Caco-2 (cell line): Measurements from ENCODE around the gene TCTN1. TPM values are rescaled to one million over a fixed set of nuclear protein-coding genes. Genes with fewer than 3 reads are reported as not detected.

Source experiments
- BruUV-seq: library from RNA; stranded (reverse); fragments of 400-500 nt; replicated peaks from 2 replicates; lab custom pipeline; 2021; lab: Mats Ljungman, UMichigan
- CTCF ChIA-PET: fragments of 300-600 bp; sonication (Branson Sonifier 250); formaldehyde crosslinking; loops from one replicate; lab custom pipeline; 2022; ENCODE audit warnings: antibody characterized with exemption; lab: Charles Lee
- POLR2A ChIA-PET: fragments of 300-600 bp; sonication (Branson Sonifier 250); formaldehyde crosslinking; loops from one replicate; lab custom pipeline; 2022; ENCODE audit warnings: antibody characterized with exemption; lab: Charles Lee
- DNase-seq, 2 experiments: peaks; one replicate each; pipeline versions ENCODE4 v3.0.0 to v3.0.0-alpha.2; 2020 to 2022
- H3K27me3 ChIP-seq: replicated peaks from 2 replicates; pipeline ENCODE4 v1.6.0; 2011; ENCODE audit warnings: low read length; ENCODE audit not compliant: control insufficient read depth, insufficient read depth
- H3K36me3 ChIP-seq: 2 replicates; pipeline ENCODE4 v1.5.1; 2011; ENCODE audit warnings: low read length; ENCODE audit not compliant: control insufficient read depth, insufficient read depth
- H3K4me1 ChIP-seq: fragments of 250-450 bp; sonication (Bioruptor Pico); 2 replicates; pipeline ENCODE4 v1.5.1; 2020; ENCODE audit warnings: mild to moderate bottlenecking
- H3K4me3 ChIP-seq: 2 replicates; pipeline ENCODE4 v1.5.1; 2011; ENCODE audit warnings: low read depth, mild to moderate bottlenecking, control low read depth, low read length
- H3K9me3 ChIP-seq: fragments of 250-450 bp; sonication (Bioruptor Pico); 2 replicates; pipeline ENCODE4 v1.5.1; 2020; ENCODE audit warnings: mild to moderate bottlenecking, moderate library complexity
- H3K27ac Mint-ChIP-seq: one replicate; pipeline ENCODE4 v1.8.0; 2022; ENCODE audit warnings: mixed read lengths; ENCODE audit not compliant: unreplicated experiment
- H3K27me3 Mint-ChIP-seq: one replicate; pipeline ENCODE4 v1.8.0; 2022; ENCODE audit warnings: mixed read lengths; ENCODE audit not compliant: insufficient read depth, unreplicated experiment
- H3K36me3 Mint-ChIP-seq: one replicate; pipeline ENCODE4 v1.8.0; 2022; ENCODE audit warnings: mild to moderate bottlenecking, mixed read lengths; ENCODE audit not compliant: insufficient read depth, unreplicated experiment
- H3K4me1 Mint-ChIP-seq: one replicate; pipeline ENCODE4 v1.8.0; 2022; ENCODE audit warnings: low read depth, mixed read lengths; ENCODE audit not compliant: unreplicated experiment
- H3K4me3 Mint-ChIP-seq: one replicate; pipeline ENCODE4 v1.8.0; 2022; ENCODE audit warnings: mild to moderate bottlenecking, moderate library complexity, mixed read lengths; ENCODE audit not compliant: unreplicated experiment
- H3K9me3 Mint-ChIP-seq: one replicate; pipeline ENCODE4 v1.8.0; 2022; ENCODE audit warnings: mixed read lengths; ENCODE audit not compliant: unreplicated experiment
- CTCF ChIP-seq, 2 experiments: fragments of 200-600 bp in 1 of 2; IDR thresholded peaks; 1 replicate in 1 of 2; 2 replicates in 1 of 2; pipeline versions ENCODE4 v1.5.1 to v1.8.0; 2011 to 2022; ENCODE audit warnings: antibody characterized with exemption in 1 of 2, control low read depth in 1 of 2, inconsistent platforms in 1 of 2, low read depth in 1 of 2, low read length in 1 of 2, mild to moderate bottlenecking in 1 of 2, moderate library complexity in 1 of 2; ENCODE audit not compliant: insufficient read depth in 1 of 2, severe bottlenecking in 1 of 2, unreplicated experiment in 1 of 2
- intact Hi-C: fragments of 100-400 bp; cut with micrococcal nuclease; formaldehyde crosslinking; loops from one replicate; pipeline ENCODE4 v1.10.0; 2022; ENCODE audit not compliant: unreplicated experiment
- total RNA-seq: library from RNA; stranded (reverse); gene quantifications from 2 replicates; pipeline ENCODE4 v1.2.3, GENCODE V29; 2022

TCTN1 gene
- total RNA-seq, 1 experiment from 2014 or later: 13.8 TPM

GRCh38 chr12:110689281-110690126 is 75.6 kb downstream of the TCTN1 start:
- H3K27me3 Mint-ChIP-seq: peaks cover 8% of the 10 kb centered on the region
- no peak overlapping the region for H3K27ac Mint-ChIP-seq
- BruUV-seq: no TSS peak
- no peaks in the 10 kb centered on the region for H3K36me3 Mint-ChIP-seq
- Histone ChIP-seq H3K27me3 (no peaks in the 10 kb centered on the region), H3K9me3 (no peaks in the 10 kb centered on the region), H3K4me3 (peak overlapping the region; percentile 51), H3K36me3 (no peaks in the 10 kb centered on the region), H3K4me1 (no peaks in the 10 kb centered on the region)
- H3K4me1 Mint-ChIP-seq: peaks cover 16% of the 10 kb centered on the region
- POLR2A ChIA-PET: no interaction called here
- no peak for TF ChIP-seq CTCF (IDR thresholded peaks at IDR 0.05; ENCODE audit: insufficient read depth in 1 of 2, low read depth in 1 of 2, low read length in 1 of 2, severe bottlenecking in 1 of 2, unreplicated experiment in 1 of 2)
- DNase-seq: peak in 1 of 2 experiments; percentile 20
- intact Hi-C loops: loop anchor here (10.0 kb wide), 1 partner anchor 225 kb away; the partner anchor contains the start of genes FAM216A and GPN3
- no peaks in the 10 kb centered on the region for H3K9me3 Mint-ChIP-seq
- CTCF ChIA-PET: interaction anchor here (0.8 to 0.9 kb wide), 2 partner anchors 76 to 325 kb away, joined by 3 read pairs; partner anchors contain the start of gene TCTN1
- peak overlapping the region; percentile 74 for H3K4me3 Mint-ChIP-seq

- Mint-ChIP-seq H3K4me1 (peaks cover 16% of the 10 kb centered on the region), H3K4me3 (peak overlapping the region; percentile 74), H3K27me3 (peaks cover 8% of the 10 kb centered on the region), H3K9me3 (no peaks in the 10 kb centered on the region), H3K36me3 (no peaks in the 10 kb centered on the region), H3K27ac (no peak overlapping the region)
- DNase-seq: no peak
- intact Hi-C loops: no loop called here
- CTCF ChIA-PET: interaction anchor here (0.8 kb wide), 1 partner anchor 76 kb away, joined by 3 read pairs; the partner anchor contains the start of gene TCTN1
- BruUV-seq: no TSS peak
- Histone ChIP-seq H3K4me3 (no peak overlapping the region), H3K4me1 (no peaks in the 10 kb centered on the region), H3K9me3 (no peaks in the 10 kb centered on the region), H3K36me3 (no peaks in the 10 kb centered on the region), H3K27me3 (no peaks in the 10 kb centered on the region)
- POLR2A ChIA-PET: no interaction called here
- no peak for TF ChIP-seq CTCF (IDR thresholded peaks at IDR 0.05; ENCODE audit: insufficient read depth in 1 of 2, low read depth in 1 of 2, low read length in 1 of 2, severe bottlenecking in 1 of 2, unreplicated experiment in 1 of 2)
Observed at GRCh38 chr12:110690127-110690430, 76.2 kb downstream of the TCTN1 start.

GRCh38 chr12:110693731-110694130 is 79.8 kb downstream of the TCTN1 start:
- DNase-seq: no peak
- POLR2A ChIA-PET: no interaction called here

More at GRCh38 chr12:110693731-110694130, 79.8 kb downstream of the TCTN1 start:
- H3K4me1 Mint-ChIP-seq: peaks cover 8% of the 10 kb centered on the region
- H3K36me3 Mint-ChIP-seq: no peaks in the 10 kb centered on the region
- CTCF ChIA-PET: interaction anchor here (0.7 kb wide), 1 partner anchor 194 kb away, joined by 3 read pairs; no protein-coding TSS in a partner anchor
- no peak overlapping the region for H3K4me3 Mint-ChIP-seq
- intact Hi-C loops: no loop called here
- BruUV-seq: no TSS peak
- H3K9me3 ChIP-seq: no peaks in the 10 kb centered on the region
- no peaks in the 10 kb centered on the region for H3K4me1 ChIP-seq
- no peaks in the 10 kb centered on the region for H3K27me3 Mint-ChIP-seq
- no peak for TF ChIP-seq CTCF (IDR thresholded peaks at IDR 0.05; ENCODE audit: insufficient read depth in 1 of 2, low read depth in 1 of 2, low read length in 1 of 2, severe bottlenecking in 1 of 2, unreplicated experiment in 1 of 2)
- H3K27me3 ChIP-seq: no peaks in the 10 kb centered on the region
- H3K9me3 Mint-ChIP-seq: no peaks in the 10 kb centered on the region
- no peak overlapping the region for H3K4me3 ChIP-seq
- no peak overlapping the region for H3K27ac Mint-ChIP-seq
- no peaks in the 10 kb centered on the region for H3K36me3 ChIP-seq
